IMR-90 (cell line): ENCODE results near the gene EIF2B1.

Source experiments
- CTCF ChIP-seq: conservative IDR thresholded peaks from 2 replicates; pipeline ENCODE4 v1.5.1; 2012; ENCODE audit warnings: mild to moderate bottlenecking, low read depth, low read length, improper control_type of control experiment
- MAFK ChIP-seq: IDR thresholded peaks from 2 replicates; pipeline ENCODE4 v1.6.1; 2012; ENCODE audit warnings: low read depth, low read length, improper control_type of control experiment
- MXI1 ChIP-seq: IDR thresholded peaks from 2 replicates; pipeline ENCODE4 v1.6.1; 2012; ENCODE audit warnings: low read depth, mild to moderate bottlenecking, low read length, moderate library complexity, borderline replicate concordance
- POLR2A ChIP-seq: IDR thresholded peaks from 2 replicates; pipeline ENCODE4 v1.6.1; 2012; ENCODE audit warnings: mild to moderate bottlenecking, low read depth, low read length
- SMC3 ChIP-seq: fragments of 150-350 bp; IDR thresholded peaks from 2 replicates; pipeline ENCODE4 v1.6.1; 2016; ENCODE audit warnings: low read depth, mild to moderate bottlenecking, antibody characterized with exemption, low read length, moderate library complexity
- TF ChIP-seq, protein P1 (sequence below): fragments of 150-350 bp; IDR thresholded peaks from 2 replicates; pipeline ENCODE4 v1.6.1; 2017; ENCODE audit warnings: mild to moderate bottlenecking, antibody characterized with exemption, low read length, low read depth

- TF ChIP-seq CTCF: no peak
- TF ChIP-seq, protein P1, sequence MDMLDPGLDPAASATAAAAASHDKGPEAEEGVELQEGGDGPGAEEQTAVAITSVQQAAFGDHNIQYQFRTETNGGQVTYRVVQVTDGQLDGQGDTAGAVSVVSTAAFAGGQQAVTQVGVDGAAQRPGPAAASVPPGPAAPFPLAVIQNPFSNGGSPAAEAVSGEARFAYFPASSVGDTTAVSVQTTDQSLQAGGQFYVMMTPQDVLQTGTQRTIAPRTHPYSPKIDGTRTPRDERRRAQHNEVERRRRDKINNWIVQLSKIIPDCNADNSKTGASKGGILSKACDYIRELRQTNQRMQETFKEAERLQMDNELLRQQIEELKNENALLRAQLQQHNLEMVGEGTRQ: no peak
- no peak for TF ChIP-seq POLR2A
- TF ChIP-seq SMC3: no peak
- TF ChIP-seq MAFK: no peak
- TF ChIP-seq MXI1: no peak
These were observed 22.9 kb upstream of the EIF2B1 start for GRCh38 chr12:123656392-123656791.
